Activated T-cell treated with anti-CD3 and anti-CD28 coated beads, Interleukin-2, amount 50 U/mL, for 24 hours (primary cell): Measurements from ENCODE around the gene KPTN.

Source experiments
- DNase-seq: peaks from one replicate; pipeline ENCODE4 v3.0.0-alpha.2; 2020
- H3K27ac Mint-ChIP-seq: 2 replicates; pipeline ENCODE4 v1.8.0; 2020; ENCODE audit warnings: mild to moderate bottlenecking, mixed read lengths
- H3K27me3 Mint-ChIP-seq: 2 replicates; pipeline ENCODE4 v1.8.0; 2020; ENCODE audit warnings: mixed read lengths
- H3K36me3 Mint-ChIP-seq: 2 replicates; pipeline ENCODE4 v1.8.0; 2020; ENCODE audit warnings: low read depth, mixed read lengths
- H3K4me1 Mint-ChIP-seq: 2 replicates; pipeline ENCODE4 v1.8.0; 2020; ENCODE audit warnings: low read depth, mixed read lengths
- H3K4me3 Mint-ChIP-seq: 2 replicates; pipeline ENCODE4 v1.8.0; 2020; ENCODE audit warnings: mild to moderate bottlenecking, moderate library complexity, mixed read lengths
- H3K9me3 Mint-ChIP-seq: 2 replicates; pipeline ENCODE4 v1.8.0; 2020; ENCODE audit warnings: mixed read lengths

Gene KPTN

GRCh38 chr19:47512183-47512947 lies 28.3 kb upstream of the KPTN start:
- peak overlapping the region; percentile 98 for H3K4me3 Mint-ChIP-seq
- peak overlapping the region; percentile 99 for H3K27ac Mint-ChIP-seq
- no peak for DNase-seq
- no peaks in the 10 kb centered on the region for H3K9me3 Mint-ChIP-seq
- H3K4me1 Mint-ChIP-seq: peaks cover 69% of the 10 kb centered on the region
- H3K36me3 Mint-ChIP-seq: peaks cover 26% of the 10 kb centered on the region
- no peaks in the 10 kb centered on the region for H3K27me3 Mint-ChIP-seq

DNA sequence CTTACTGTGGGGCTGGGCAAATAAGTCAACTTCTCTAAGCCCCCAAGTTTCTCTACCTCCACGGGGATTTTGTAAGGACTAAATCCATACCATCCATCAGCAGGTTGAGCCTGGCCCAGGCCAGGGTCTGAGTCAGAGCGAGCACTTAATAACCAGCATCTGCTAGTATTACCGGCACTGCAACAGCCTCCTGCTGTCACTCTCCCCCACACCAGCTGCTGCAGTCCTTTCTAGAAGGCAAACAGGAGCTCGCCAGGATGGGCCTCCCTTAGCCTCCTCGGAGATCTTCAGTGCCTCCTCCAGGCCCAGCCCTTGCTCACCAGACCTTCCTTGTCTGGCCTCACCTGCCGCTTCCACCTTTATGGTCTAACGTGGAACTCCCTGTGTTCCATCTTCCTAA lies 27.7 kb upstream of the KPTN start:
- Mint-ChIP-seq H3K36me3 (peaks cover 27% of the 10 kb centered on the region), H3K27me3 (no peaks in the 10 kb centered on the region), H3K9me3 (no peaks in the 10 kb centered on the region), H3K4me3 (no peak overlapping the region), H3K4me1 (peaks cover 64% of the 10 kb centered on the region), H3K27ac (peak overlapping the region; percentile 99)
- DNase-seq: no peak

DNA sequence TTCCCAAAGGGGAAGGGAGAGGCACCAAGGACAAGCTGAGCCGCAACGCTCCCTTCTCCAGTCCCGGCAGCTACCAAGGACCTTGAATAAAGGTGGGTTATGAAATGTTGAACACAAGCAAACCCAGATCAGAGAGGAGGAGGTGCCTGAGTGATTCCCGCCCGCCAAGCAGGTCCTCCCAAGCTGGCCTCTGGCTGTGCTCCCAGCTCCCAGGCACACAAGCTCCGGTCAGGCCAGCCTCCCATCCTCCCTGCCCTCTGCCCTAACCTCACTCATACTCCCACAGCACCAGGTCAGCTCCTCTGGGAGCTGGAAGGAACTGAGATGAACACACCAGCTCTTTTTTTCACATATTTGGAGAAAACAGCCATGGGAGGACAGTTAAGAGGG lies 27.1 kb upstream of the KPTN start:
- Mint-ChIP-seq H3K27ac (peak overlapping the region; percentile 99), H3K4me3 (no peak overlapping the region)
- DNase-seq: no peak

GRCh38 chr19:47510516-47511127 lies 26.6 kb upstream of the KPTN start:
- Mint-ChIP-seq H3K4me3 (no peak overlapping the region), H3K27ac (no peak overlapping the region), H3K9me3 (no peaks in the 10 kb centered on the region), H3K4me1 (peaks cover 54% of the 10 kb centered on the region), H3K36me3 (peaks cover 33% of the 10 kb centered on the region), H3K27me3 (no peaks in the 10 kb centered on the region)
- DNase-seq: no peak

More for the DNA sequence above, 27.1 kb upstream of the KPTN start:
- Mint-ChIP-seq H3K27me3 (no peaks in the 10 kb centered on the region), H3K9me3 (no peaks in the 10 kb centered on the region), H3K4me1 (peaks cover 59% of the 10 kb centered on the region), H3K36me3 (peaks cover 31% of the 10 kb centered on the region)

DNA sequence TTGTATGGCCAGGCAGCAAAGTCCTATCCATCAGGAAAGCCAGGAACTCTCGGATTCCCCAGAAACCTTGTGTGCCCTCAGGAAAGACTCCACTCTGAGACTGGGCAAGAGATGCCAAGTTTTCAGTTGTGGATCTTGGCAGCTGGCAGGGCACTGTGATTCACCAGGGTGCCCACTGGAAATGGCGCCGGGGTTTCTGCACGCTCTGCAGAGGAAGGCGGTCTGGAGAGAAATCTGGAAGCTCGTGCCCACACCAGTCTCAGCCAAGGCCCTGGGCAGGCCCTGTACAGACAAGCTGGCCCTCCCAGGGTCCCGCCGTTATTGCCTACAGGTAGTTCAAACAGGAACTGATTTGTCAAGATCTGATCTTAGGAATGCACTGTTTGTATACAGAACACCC lies 26.0 kb upstream of the KPTN start:
- Mint-ChIP-seq H3K9me3 (no peaks in the 10 kb centered on the region), H3K27me3 (no peaks in the 10 kb centered on the region), H3K4me1 (peaks cover 51% of the 10 kb centered on the region), H3K36me3 (peaks cover 38% of the 10 kb centered on the region), H3K4me3 (no peak overlapping the region), H3K27ac (no peak overlapping the region)
- DNase-seq: no peak

GRCh38 chr19:47509170-47509847 lies 25.3 kb upstream of the KPTN start:
- Mint-ChIP-seq H3K27me3 (no peaks in the 10 kb centered on the region), H3K27ac (no peak overlapping the region)

DNA sequence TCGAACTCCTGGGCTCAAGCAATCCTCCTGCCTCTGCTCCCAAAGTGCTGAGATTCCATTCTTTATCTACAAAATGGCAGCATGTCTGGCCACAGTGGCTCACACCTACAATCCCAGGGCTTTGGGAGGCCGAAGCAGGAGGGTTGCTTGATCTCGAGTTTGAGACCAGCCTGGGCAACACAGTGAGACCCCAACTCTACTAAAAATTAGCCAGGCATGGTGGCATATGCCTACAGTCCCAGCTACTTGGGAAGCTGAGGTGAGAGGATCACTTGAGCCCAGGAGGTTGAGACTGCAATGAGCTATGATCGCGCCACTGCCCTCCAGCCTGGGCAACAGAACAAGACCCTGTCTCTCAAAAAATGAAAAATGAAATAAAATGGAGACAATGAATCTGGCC lies 24.7 kb upstream of the KPTN start:
- Mint-ChIP-seq H3K9me3 (no peaks in the 10 kb centered on the region), H3K4me1 (peaks cover 44% of the 10 kb centered on the region), H3K4me3 (no peak overlapping the region), H3K27ac (no peak overlapping the region), H3K27me3 (no peaks in the 10 kb centered on the region), H3K36me3 (peaks cover 33% of the 10 kb centered on the region)
- no peak for DNase-seq

More at GRCh38 chr19:47509170-47509847, 25.3 kb upstream of the KPTN start:
- Mint-ChIP-seq H3K9me3 (no peaks in the 10 kb centered on the region), H3K36me3 (peaks cover 36% of the 10 kb centered on the region), H3K4me1 (peaks cover 48% of the 10 kb centered on the region), H3K4me3 (no peak overlapping the region)
- no peak for DNase-seq

GRCh38 chr19:47507924-47508553 lies 24.0 kb upstream of the KPTN start:
- Mint-ChIP-seq H3K4me1 (peaks cover 38% of the 10 kb centered on the region), H3K36me3 (peaks cover 40% of the 10 kb centered on the region), H3K9me3 (no peaks in the 10 kb centered on the region), H3K27me3 (no peaks in the 10 kb centered on the region), H3K27ac (no peak overlapping the region), H3K4me3 (no peak overlapping the region)
- no peak for DNase-seq

- no peaks in the 10 kb centered on the region for H3K9me3 Mint-ChIP-seq
- H3K36me3 Mint-ChIP-seq: peaks cover 48% of the 10 kb centered on the region
- H3K27ac Mint-ChIP-seq: peak overlapping the region; percentile 55
- H3K27me3 Mint-ChIP-seq: no peaks in the 10 kb centered on the region
- H3K4me1 Mint-ChIP-seq: peaks cover 28% of the 10 kb centered on the region
- no peak for DNase-seq
- no peak overlapping the region for H3K4me3 Mint-ChIP-seq
Measured at GRCh38 chr19:47507012-47507411, 23.0 kb upstream of the KPTN start.

- H3K36me3 Mint-ChIP-seq: peaks cover 52% of the 10 kb centered on the region
- no peak for DNase-seq
- H3K27ac Mint-ChIP-seq: no peak overlapping the region
- no peaks in the 10 kb centered on the region for H3K9me3 Mint-ChIP-seq
- no peak overlapping the region for H3K4me3 Mint-ChIP-seq
- peaks cover 23% of the 10 kb centered on the region for H3K4me1 Mint-ChIP-seq
- no peaks in the 10 kb centered on the region for H3K27me3 Mint-ChIP-seq
Measured at GRCh38 chr19:47506459-47506858, 22.4 kb upstream of the KPTN start.

DNA sequence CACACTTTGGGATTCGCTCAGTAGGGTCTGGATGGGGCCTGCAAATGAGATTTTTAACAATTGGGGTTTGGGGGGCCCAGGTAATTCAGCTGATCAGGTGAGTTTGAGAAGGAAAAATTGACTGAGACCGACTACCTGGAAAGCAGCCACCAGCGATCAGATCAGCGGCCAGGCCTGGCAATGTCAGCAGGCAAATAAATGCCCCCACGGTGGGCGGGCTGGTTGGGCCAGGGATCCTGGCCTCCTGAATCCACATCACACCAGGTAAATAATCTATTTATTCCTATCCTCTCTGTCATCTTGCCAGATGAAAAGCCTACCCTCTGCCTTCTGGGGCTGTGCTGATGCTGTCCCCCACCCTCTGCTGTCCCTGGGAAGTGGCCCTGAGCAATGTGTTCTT lies 21.5 kb upstream of the KPTN start:
- Mint-ChIP-seq H3K9me3 (no peaks in the 10 kb centered on the region), H3K27ac (no peak overlapping the region), H3K4me1 (peaks cover 13% of the 10 kb centered on the region), H3K36me3 (peaks cover 57% of the 10 kb centered on the region), H3K27me3 (no peaks in the 10 kb centered on the region), H3K4me3 (no peak overlapping the region)
- no peak for DNase-seq

GRCh38 chr19:47503826-47504150 lies 19.8 kb upstream of the KPTN start:
- H3K36me3 Mint-ChIP-seq: peaks cover 63% of the 10 kb centered on the region
- H3K27ac Mint-ChIP-seq: no peak overlapping the region
- H3K9me3 Mint-ChIP-seq: no peaks in the 10 kb centered on the region

GRCh38 chr19:47503130-47503825 lies 19.3 kb upstream of the KPTN start:
- Mint-ChIP-seq H3K4me1 (peaks cover 2% of the 10 kb centered on the region), H3K9me3 (no peaks in the 10 kb centered on the region), H3K27me3 (no peaks in the 10 kb centered on the region), H3K27ac (peak overlapping the region; percentile 1), H3K4me3 (no peak overlapping the region), H3K36me3 (peaks cover 66% of the 10 kb centered on the region)
- DNase-seq: no peak

More at GRCh38 chr19:47503826-47504150, 19.8 kb upstream of the KPTN start:
- Mint-ChIP-seq H3K4me1 (peaks cover 2% of the 10 kb centered on the region), H3K4me3 (no peak overlapping the region), H3K27me3 (no peaks in the 10 kb centered on the region)
- no peak for DNase-seq
